ENCODE data around the gene HPSE2.

GRCh38 chr10:98538472-98538871 is 697.2 kb downstream of the HPSE2 start:
- TF ChIP-seq CTCF (IDR thresholded peaks at IDR 0.05) (no peak), POLR2A (IDR thresholded peaks at IDR 0.05) (no peak), POLR2AphosphoS5 (IDR thresholded peaks at IDR 0.05; ENCODE audit: insufficient read depth in 1 of 2, low read depth in 1 of 2) (no peak)

All from vagina (tissue), 2 donors.